ENCODE data around the gene DMRT1.

Gene DMRT1

GRCh38 chr9:970151-970996, 128.9 kb downstream of the DMRT1 start:
- no peak for DNase-seq (ENCODE audit: low read depth in 2 of 2, low spot score in 1 of 2)

- no peak for DNase-seq (ENCODE audit: low read depth in 2 of 2, low spot score in 1 of 2)
Measured at GRCh38 chr9:971901-972500, 130.5 kb downstream of the DMRT1 start.

DNA sequence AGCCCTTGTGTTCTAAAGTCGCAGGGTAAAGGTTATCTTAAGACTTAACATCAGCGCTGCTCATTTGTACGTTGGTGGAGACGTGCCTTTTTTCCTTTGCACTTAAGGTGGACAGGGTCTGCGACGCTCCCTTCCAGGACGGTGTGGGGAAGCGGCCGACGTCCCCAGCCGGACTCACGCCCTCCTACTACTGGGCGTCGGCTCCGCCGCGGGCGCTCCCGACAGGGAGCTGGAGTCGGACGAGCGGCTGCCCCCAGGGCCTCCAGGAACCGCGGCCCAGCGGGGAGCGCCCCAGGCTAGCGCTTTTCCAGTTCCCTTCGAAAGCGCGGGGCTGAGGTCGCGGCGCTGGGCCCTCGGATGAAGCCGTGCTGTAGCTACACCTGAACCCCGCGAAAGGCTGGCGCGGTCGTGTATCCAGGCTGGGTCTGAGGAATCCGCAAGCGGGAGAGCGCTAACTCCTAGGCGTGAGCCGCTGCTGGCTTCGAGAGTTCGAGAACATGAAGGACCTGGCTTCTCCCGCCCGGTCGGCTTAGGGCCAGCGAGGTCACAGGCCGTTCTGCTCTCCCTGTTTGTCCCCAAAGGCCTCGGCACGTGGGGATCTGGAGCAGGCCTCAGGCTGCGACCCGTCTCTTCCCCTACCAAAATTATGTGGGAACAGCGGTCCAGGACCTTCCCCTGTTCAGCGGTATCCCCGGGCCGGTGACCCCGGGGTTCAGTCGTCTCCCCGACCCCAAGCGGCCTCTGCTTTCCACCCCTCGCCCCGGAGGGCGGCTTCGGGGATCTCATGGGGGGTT, 131.2 kb downstream of the DMRT1 start:
- no peak for DNase-seq (ENCODE audit: low read depth in 2 of 2, low spot score in 1 of 2)

- DNase-seq (ENCODE audit: low read depth in 2 of 2, low spot score in 1 of 2) = no peak
Measured at GRCh38 chr9:973295-973834, 131.9 kb downstream of the DMRT1 start.

DNA sequence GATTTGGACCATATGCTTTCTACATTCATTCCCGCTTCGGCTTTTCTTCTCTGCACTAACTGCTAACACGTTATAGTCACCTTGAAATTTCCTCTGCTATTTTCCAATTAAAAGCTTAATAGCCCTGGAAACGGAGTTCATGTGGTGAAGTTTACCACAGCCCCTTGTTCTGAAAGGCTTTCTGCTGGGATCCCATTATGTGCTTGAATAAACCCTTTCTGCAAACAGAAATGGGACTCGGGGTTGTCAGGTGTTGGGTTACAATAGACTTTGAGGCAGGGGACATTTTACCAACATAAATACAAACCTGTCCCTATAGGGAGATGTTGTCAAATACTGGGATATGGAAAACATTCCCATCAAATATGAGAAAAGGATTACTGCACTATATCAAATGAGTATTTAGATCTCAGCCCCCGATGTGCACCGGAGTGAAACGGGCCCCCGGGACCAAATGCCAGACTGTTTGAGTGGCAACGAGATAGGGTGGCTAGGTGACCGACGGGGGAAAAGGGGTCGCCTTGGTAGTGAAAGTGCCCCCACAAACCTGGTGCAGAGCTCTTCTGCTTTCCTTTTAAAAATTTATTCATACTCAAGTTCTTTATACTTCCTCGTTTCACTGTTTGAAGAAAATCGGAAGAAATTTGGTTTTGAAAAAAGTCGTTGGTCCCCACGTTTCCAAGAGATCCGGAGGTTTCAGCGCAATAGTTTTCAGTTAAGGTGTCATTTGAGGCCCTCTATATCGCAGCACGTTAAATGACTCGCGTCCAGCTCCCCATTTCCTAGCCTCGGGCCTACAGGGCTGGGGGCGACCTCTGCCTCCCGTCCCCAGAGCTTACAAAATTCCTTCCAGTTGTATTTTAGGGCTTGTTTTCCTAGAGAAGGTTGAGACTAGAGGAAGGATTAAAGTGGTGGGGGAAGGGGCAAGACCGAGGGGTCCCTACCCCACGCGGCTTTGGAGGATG, 132.8 kb downstream of the DMRT1 start:
- no peak for DNase-seq (ENCODE audit: low read depth in 2 of 2, low spot score in 1 of 2)

- DNase-seq (ENCODE audit: low read depth in 2 of 2, low spot score in 1 of 2) = no peak
Measured at GRCh38 chr9:974996-975739, 133.7 kb downstream of the DMRT1 start.

DNA sequence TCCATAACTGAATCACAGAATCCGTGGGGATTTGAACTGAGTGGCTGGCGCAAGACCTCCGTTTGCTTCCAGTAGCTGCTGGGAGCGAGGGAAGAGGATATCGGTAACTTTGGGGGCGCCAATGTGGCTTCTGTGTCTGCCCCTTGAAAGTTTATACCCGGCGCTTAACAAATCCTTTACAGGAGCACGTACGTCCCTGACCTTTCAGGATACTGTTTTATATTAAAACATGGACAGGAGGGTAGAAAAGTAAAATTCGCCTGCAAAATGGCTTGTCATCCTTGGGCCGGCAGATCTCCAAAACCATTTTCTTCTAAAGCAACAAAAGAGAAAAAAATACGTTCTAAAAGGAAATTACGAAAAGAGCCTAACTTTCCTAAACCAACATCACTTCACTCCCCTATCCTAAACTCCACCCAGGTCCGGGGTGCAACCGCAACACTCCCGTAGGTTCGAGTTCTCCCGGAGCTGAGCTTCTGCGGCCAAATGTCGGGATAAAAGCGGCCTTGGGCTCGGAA, 134.3 kb downstream of the DMRT1 start:
- no peak for DNase-seq (ENCODE audit: low read depth in 2 of 2, low spot score in 1 of 2)

DNA sequence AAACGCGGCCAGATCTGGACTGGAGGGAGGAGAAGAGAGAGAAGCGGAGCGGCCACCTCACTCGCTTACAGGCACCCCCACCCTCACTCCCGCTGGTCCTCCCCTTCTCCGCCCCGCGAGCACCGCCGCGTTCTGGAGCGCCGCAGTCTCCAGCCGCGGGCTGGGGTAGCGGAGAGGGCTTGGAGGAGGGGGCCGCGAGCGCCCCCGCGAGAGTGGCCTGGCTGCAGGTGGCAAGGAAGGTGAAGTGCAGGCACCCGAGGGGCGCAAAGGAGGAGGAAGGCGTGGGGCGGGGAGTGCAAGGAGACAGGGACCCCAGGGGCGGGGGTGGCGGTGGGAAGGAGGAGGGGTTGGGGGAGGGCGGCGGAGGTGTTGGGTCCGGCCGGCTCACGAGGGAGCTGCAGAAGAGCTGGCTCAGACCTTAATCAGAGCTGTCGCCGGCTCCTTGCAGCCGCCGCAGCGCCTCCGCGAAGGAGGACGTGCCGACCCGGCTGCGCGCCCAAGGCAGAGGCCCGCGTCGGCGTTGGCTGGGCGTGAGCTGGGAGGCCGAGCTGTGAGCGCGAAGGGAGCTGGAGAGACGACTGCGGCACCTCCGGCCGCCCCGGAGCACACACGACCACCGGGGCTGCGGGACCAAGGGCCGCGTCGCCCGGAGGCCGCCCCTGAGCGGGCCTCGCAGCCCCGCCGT, 134.9 kb downstream of the DMRT1 start, which contains the start of gene DMRT3:
Gene DMRT3 (plus strand): TSS at position 398 of the 685 bp plus-strand sequence. CDS start 347 bp downstream, outside the sequence.
- DNase-seq (ENCODE audit: low read depth in 2 of 2, low spot score in 1 of 2) = no peak

DNA sequence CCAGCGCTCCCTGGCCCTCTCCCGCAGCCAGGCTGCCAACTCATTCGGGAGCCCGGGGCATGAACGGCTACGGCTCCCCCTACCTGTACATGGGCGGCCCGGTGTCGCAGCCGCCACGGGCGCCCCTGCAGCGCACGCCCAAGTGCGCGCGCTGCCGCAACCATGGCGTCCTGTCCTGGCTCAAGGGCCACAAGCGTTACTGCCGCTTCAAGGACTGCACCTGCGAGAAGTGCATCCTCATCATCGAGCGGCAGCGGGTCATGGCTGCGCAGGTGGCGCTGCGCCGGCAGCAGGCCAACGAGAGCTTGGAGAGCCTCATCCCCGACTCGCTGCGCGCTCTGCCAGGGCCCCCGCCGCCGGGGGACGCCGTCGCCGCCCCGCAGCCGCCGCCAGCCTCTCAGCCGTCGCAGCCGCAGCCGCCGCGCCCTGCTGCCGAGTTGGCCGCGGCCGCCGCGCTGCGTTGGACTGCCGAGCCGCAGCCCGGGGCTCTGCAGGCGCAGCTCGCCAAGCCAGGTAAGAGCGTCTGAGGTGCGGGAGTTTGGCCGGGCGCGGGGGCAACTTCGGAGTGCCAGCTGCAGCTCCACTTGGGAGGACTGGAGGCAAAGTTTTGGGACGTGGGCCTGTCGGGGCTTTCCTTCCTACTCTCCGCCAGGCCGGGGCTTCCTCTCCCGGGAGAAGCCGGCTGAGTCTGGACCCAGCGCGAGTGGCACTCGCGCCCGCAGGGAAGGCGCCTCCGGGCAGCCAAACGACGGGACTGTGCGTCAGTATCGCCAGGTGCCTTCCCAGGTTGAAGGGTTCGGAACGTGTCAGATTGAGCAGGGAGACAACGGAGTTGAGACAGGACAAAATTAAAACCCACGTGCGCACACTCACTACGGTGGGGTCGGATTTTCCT, 135.7 kb downstream of the DMRT1 start:
- no peak for DNase-seq (ENCODE audit: low read depth in 2 of 2, low spot score in 1 of 2)

- no peak for DNase-seq (ENCODE audit: low read depth in 2 of 2, low spot score in 1 of 2)
Measured at GRCh38 chr9:977838-978830, 136.6 kb downstream of the DMRT1 start.

DNA sequence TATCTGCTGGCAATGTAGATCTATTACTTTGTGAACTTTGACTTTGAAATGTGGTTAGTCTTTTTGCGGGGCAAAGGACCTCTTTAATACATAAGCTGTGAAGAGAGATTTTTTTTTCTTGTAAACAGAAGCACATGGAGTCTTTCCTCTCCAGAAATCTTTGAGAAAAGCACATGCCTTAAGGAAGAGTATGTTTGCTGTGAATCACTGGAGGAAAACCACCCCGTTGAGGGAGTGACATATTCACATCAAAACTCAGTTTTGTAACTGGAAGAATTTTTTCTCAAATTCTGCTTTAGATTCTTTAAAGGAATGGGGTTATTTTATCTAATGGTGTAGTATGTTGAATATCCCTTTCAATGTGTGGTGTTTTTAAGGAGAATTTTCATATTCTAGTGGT, 138.5 kb downstream of the DMRT1 start:
- no peak for DNase-seq (ENCODE audit: low read depth in 2 of 2, low spot score in 1 of 2)

- no peak for DNase-seq (ENCODE audit: low read depth in 2 of 2, low spot score in 1 of 2)
Measured at GRCh38 chr9:980640-981039, 139.1 kb downstream of the DMRT1 start.

GRCh38 chr9:981491-981898, 140.0 kb downstream of the DMRT1 start:
- DNase-seq (ENCODE audit: low read depth in 2 of 2, low spot score in 1 of 2) = no peak

DNA sequence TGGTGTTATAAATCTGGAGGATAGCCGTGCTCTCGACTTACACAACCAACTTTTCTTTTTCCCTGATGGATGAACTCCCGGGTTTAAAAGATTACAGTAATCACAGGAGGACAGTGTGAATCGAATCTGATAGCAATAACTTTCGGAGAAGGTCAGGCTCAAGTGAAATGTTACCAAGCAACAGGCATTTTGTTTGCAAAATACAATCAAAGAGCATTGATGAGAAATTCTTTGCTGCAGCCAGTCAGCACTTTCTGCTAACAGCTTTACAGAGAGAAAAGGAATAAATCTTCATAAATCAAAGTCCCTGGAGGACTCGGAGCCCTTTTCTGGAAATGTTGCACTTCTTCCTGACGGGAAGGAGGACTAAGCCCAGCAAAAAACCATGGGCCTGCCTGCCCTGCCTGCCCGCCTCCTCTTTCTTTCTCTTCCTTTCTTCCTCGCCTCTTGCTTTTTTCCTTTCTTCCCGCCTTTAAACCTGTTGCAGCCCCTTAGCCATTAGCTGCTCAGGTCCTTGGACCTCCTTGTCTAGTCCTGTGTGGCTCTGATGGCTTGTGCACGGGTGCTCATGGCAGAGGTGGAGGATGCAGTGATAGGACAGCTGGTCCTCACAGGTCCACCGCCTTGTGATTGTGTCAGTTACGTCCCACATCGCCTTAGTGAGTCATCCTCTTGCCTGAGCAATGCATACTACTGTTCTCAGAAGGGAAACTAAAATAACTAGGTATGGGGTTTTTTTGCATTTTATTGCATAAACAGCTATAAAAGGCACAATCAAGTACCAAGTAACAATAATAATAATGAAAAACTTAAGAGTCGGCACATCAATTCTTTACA, 141.1 kb downstream of the DMRT1 start:
- DNase-seq (ENCODE audit: low read depth in 2 of 2, low spot score in 1 of 2) = no peak

DNA sequence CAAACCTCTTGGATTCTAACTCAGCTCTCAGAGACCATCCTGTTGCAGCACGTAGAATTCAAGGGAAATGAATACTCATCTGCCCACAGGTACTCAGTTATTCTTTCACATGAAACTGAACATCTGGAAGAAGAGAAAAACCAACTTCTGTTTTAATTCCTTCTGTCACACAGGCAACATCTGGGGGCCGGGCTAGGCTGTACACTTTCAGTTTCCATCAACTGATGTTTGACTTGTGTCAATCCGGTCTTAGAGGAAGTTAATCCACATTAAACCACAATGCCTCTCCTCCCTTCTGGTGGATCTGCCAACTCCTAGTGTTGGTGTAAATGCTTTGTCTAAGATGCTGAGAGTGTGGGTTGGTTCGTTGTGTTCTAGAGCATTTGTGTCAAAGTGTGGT, 152.5 kb downstream of the DMRT1 start:
- DNase-seq (ENCODE audit: low read depth in 2 of 2, low spot score in 1 of 2) = no peak

- no peak for DNase-seq (ENCODE audit: low read depth in 2 of 2, low spot score in 1 of 2)
Measured at GRCh38 chr9:995192-995591, 153.7 kb downstream of the DMRT1 start.

All from stimulated activated CD8-positive, alpha-beta memory T cell treated with anti-CD3 and anti-CD28 coated beads, Interleukin-4, amount 100 ng/mL, for 4 hours (primary cell).